Liver (tissue), 9 donors: ENCODE results near the gene ZNF32. TPM values are rescaled to one million over a fixed set of nuclear protein-coding genes. Genes with fewer than 3 reads are reported as not detected.

ENCODE experiments used
- DNase-seq: peaks from one replicate; pipeline ENCODE4 v3.0.0-alpha.2; 2017; ENCODE audit warnings: low spot score
- H3K27ac ChIP-seq, 2 donors: one replicate each; pipeline ENCODE4 v1.7.0; 2013; ENCODE audit warnings: inconsistent platforms in 2 of 2, low read length in 2 of 2, control low read depth in 1 of 2, low read depth in 1 of 2, mild to moderate bottlenecking in 1 of 2
- H3K27me3 ChIP-seq, 4 donors: one replicate each; pipeline versions ENCODE4 v1.6.1 to v1.7.0; 2013; ENCODE audit warnings: low read length in 3 of 4, inconsistent platforms in 1 of 4, mild to moderate bottlenecking in 1 of 4, moderate library complexity in 1 of 4; ENCODE audit not compliant: control insufficient read depth in 4 of 4, insufficient read depth in 4 of 4
- H3K36me3 ChIP-seq, 4 donors: one replicate each; pipeline versions ENCODE4 v1.6.1 to v1.7.0; 2013; ENCODE audit warnings: low read length in 3 of 4, mild to moderate bottlenecking in 3 of 4, low read depth in 1 of 4, moderate library complexity in 1 of 4; ENCODE audit not compliant: control insufficient read depth in 4 of 4, insufficient read depth in 3 of 4
- H3K4me1 ChIP-seq, 4 donors: one replicate each; pipeline versions ENCODE4 v1.6.1 to v1.7.0; 2013; ENCODE audit warnings: low read length in 3 of 4, mild to moderate bottlenecking in 3 of 4, moderate library complexity in 1 of 4; ENCODE audit not compliant: control insufficient read depth in 4 of 4, insufficient read depth in 4 of 4
- H3K4me3 ChIP-seq, 3 donors: one replicate each; pipeline versions ENCODE4 v1.6.1 to v1.7.0; 2013; ENCODE audit warnings: low read length in 3 of 3, control low read depth in 1 of 3, low read depth in 1 of 3, mild to moderate bottlenecking in 1 of 3
- H3K9ac ChIP-seq, 2 donors: one replicate each; pipeline ENCODE4 v1.7.0; 2013; ENCODE audit warnings: low read length in 2 of 2, mild to moderate bottlenecking in 2 of 2, moderate library complexity in 2 of 2, control low read depth in 1 of 2, low read depth in 1 of 2
- H3K9me3 ChIP-seq, 4 donors: one replicate each; pipeline versions ENCODE4 v1.6.1 to v1.7.0; 2013; ENCODE audit warnings: low read length in 3 of 4; ENCODE audit not compliant: control insufficient read depth in 4 of 4
- EGR1 ChIP-seq, 2 donors: IDR thresholded peaks; 2 replicates each; pipeline ENCODE4 v1.6.1; 2016 to 2018; ENCODE audit warnings: antibody characterized with exemption in 2 of 2, low read depth in 2 of 2
- FOXA1 ChIP-seq: IDR thresholded peaks from 2 replicates; pipeline ENCODE4 v1.6.1; 2016; ENCODE audit warnings: antibody characterized with exemption
- FOXA2 ChIP-seq: IDR thresholded peaks from 2 replicates; pipeline ENCODE4 v1.6.1; 2016; ENCODE audit warnings: antibody characterized with exemption
- HNF4A ChIP-seq, 2 donors: conservative IDR thresholded peaks; 2 replicates each; pipeline ENCODE4 v1.6.1; 2016; ENCODE audit warnings: antibody characterized with exemption in 2 of 2, mild to moderate bottlenecking in 2 of 2
- HNF4G ChIP-seq: IDR thresholded peaks from 2 replicates; pipeline ENCODE4 v1.6.1; 2016; ENCODE audit warnings: antibody characterized with exemption
- JUND ChIP-seq, 2 donors: IDR thresholded peaks; 2 replicates each; pipeline ENCODE4 v1.6.1; 2016; ENCODE audit warnings: antibody characterized with exemption in 2 of 2
- NR2F2 ChIP-seq: IDR thresholded peaks from 2 replicates; pipeline ENCODE4 v1.6.1; 2016; ENCODE audit warnings: antibody characterized with exemption
- RAD21 ChIP-seq, 2 donors: IDR thresholded peaks; 2 replicates each; pipeline ENCODE4 v1.6.1; 2016; ENCODE audit warnings: antibody characterized with exemption in 2 of 2, mild to moderate bottlenecking in 2 of 2
- REST ChIP-seq: IDR thresholded peaks from 2 replicates; pipeline ENCODE4 v1.6.1; 2016; ENCODE audit warnings: antibody characterized with exemption, mild to moderate bottlenecking
- RXRA ChIP-seq, 2 donors: IDR thresholded peaks; 2 replicates each; pipeline ENCODE4 v1.6.1; 2017 to 2018; ENCODE audit warnings: antibody characterized with exemption in 2 of 2, mild to moderate bottlenecking in 1 of 2
- SP1 ChIP-seq: IDR thresholded peaks from 2 replicates; pipeline ENCODE4 v1.6.1; 2018; ENCODE audit warnings: antibody characterized with exemption, mild to moderate bottlenecking
- WGBS: extraction: QIAGEN DNeasy Blood & Tissue Kit; methylation state at CpG from one replicate; pipeline ENCODE4 v1.1.7; 2013; 5-methylcytosine and 5-hydroxymethylcytosine counted together
- polyA plus RNA-seq, 2 donors: library from polyadenylated mRNA; stranded (reverse) in 1 of 2; unstranded in 1 of 2; fragments of 200-250 nt in 1 of 2; fragments of >200 nt in 1 of 2; fragmentation: Nextera tagmentation in 1 of 2; extraction: Ambion mirVana in 1 of 2; gene quantifications; one replicate each; pipeline versions ENCODE4 v1.2.1 to v1.2.3, GENCODE V29; 2013 to 2015
- total RNA-seq, 2 donors: library from RNA; depleted of rRNA; stranded (reverse); fragments of >200 nt; gene quantifications; one replicate each; pipeline ENCODE4 v1.2.3, GENCODE V29; 2014
- TF ChIP-seq, protein P1 (sequence below): IDR thresholded peaks from 2 replicates; pipeline ENCODE4 v1.6.1; 2016; ENCODE audit warnings: antibody characterized with exemption
- TF ChIP-seq, protein P2 (sequence below): IDR thresholded peaks from 2 replicates; pipeline ENCODE4 v1.6.1; 2016; ENCODE audit warnings: antibody characterized with exemption
- TF ChIP-seq, protein P3 (sequence below): fragments of 150-350 bp; IDR thresholded peaks from 2 replicates; pipeline ENCODE4 v1.5.1; 2017; ENCODE audit warnings: improper control_type of control experiment, low read depth, low read length; ENCODE audit not compliant: missing input control
- TF ChIP-seq, protein P4 (sequence below): IDR thresholded peaks from 2 replicates; pipeline ENCODE4 v1.6.1; 2016; ENCODE audit warnings: antibody characterized with exemption
- donor health status: healthy.
- donor health status: healthy.
- donor health status: healthy.
- donor health status: healthy.
- donor health status: healthy.

The ZNF32 gene
- total and polyA plus RNA-seq, 4 donors: 6.5 to 19.9 (median 12.5) TPM

DNA sequence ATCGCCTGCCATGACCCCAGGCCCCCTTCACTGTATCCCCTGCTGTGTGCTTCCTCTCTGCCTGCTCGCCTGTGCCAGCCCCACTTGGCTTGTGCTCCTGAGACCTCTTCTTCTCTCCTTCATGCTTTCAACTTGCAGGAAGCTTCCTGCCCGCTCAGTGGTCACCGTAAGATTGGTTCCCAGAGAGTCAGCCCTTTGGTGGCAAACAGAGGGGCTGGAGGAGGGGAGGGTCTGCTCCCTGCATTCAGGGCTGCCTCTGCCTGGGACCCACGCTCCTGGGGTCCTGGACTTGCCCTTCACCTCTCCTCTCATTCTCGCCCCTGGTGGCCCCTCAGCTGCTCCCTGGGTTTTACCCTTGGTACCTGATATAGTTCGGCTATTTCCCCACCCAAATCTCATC, 45.8 kb upstream of the ZNF32 start:
- 87% methylated on average over 7 of the region's 7 CpGs for WGBS
- peaks cover 2 to 10% (median 5%) of the 10 kb centered on the region in 4 donors for H3K4me1 ChIP-seq
- no peak for DNase-seq
- no peak overlapping the region for H3K27ac ChIP-seq
- peaks cover 0 to 5% (median 0%) of the 10 kb centered on the region in 4 donors for H3K27me3 ChIP-seq
- no peaks in the 10 kb centered on the region for H3K9me3 ChIP-seq
- H3K4me3 ChIP-seq: no peak overlapping the region
- no peak overlapping the region for H3K9ac ChIP-seq
- no peak for TF ChIP-seq NR2F2
- no peak for TF ChIP-seq RAD21 (IDR thresholded peaks at IDR 0.05)
- no peak for TF ChIP-seq SP1
- TF ChIP-seq, protein P1, sequence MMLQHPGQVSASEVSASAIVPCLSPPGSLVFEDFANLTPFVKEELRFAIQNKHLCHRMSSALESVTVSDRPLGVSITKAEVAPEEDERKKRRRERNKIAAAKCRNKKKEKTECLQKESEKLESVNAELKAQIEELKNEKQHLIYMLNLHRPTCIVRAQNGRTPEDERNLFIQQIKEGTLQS: no peak
- no peak for TF ChIP-seq HNF4A (conservative IDR thresholded peaks at IDR 0.05)
- TF ChIP-seq RXRA (IDR thresholded peaks at IDR 0.05): no peak
- TF ChIP-seq, protein P2, sequence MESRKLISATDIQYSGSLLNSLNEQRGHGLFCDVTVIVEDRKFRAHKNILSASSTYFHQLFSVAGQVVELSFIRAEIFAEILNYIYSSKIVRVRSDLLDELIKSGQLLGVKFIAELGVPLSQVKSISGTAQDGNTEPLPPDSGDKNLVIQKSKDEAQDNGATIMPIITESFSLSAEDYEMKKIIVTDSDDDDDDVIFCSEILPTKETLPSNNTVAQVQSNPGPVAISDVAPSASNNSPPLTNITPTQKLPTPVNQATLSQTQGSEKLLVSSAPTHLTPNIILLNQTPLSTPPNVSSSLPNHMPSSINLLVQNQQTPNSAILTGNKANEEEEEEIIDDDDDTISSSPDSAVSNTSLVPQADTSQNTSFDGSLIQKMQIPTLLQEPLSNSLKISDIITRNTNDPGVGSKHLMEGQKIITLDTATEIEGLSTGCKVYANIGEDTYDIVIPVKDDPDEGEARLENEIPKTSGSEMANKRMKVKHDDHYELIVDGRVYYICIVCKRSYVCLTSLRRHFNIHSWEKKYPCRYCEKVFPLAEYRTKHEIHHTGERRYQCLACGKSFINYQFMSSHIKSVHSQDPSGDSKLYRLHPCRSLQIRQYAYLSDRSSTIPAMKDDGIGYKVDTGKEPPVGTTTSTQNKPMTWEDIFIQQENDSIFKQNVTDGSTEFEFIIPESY: no peak
- TF ChIP-seq, protein P3, sequence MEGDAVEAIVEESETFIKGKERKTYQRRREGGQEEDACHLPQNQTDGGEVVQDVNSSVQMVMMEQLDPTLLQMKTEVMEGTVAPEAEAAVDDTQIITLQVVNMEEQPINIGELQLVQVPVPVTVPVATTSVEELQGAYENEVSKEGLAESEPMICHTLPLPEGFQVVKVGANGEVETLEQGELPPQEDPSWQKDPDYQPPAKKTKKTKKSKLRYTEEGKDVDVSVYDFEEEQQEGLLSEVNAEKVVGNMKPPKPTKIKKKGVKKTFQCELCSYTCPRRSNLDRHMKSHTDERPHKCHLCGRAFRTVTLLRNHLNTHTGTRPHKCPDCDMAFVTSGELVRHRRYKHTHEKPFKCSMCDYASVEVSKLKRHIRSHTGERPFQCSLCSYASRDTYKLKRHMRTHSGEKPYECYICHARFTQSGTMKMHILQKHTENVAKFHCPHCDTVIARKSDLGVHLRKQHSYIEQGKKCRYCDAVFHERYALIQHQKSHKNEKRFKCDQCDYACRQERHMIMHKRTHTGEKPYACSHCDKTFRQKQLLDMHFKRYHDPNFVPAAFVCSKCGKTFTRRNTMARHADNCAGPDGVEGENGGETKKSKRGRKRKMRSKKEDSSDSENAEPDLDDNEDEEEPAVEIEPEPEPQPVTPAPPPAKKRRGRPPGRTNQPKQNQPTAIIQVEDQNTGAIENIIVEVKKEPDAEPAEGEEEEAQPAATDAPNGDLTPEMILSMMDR: no peak
- H3K36me3 ChIP-seq: no peaks in the 10 kb centered on the region

GRCh38 chr10:43693602-43694001, 44.9 kb upstream of the ZNF32 start:
- WGBS: 68% methylated on average over 3 of the region's 3 CpGs
- Histone ChIP-seq H3K9me3 (no peaks in the 10 kb centered on the region), H3K4me3 (no peak overlapping the region), H3K9ac (no peak overlapping the region), H3K4me1 (peaks cover 2 to 14% (median 7%) of the 10 kb centered on the region in 4 donors), H3K27ac (no peak overlapping the region), H3K36me3 (no peaks in the 10 kb centered on the region), H3K27me3 (peaks cover 0 to 5% (median 0%) of the 10 kb centered on the region in 4 donors)
- TF ChIP-seq RAD21 (IDR thresholded peaks at IDR 0.05) (peak in 1 of 2 donors; percentile 6), JUND (IDR thresholded peaks at IDR 0.05) (no peak), RXRA (IDR thresholded peaks at IDR 0.05) (peak in 1 of 2 donors; percentile 25), NR2F2 (peak; percentile 53)
- no peak for DNase-seq

DNA sequence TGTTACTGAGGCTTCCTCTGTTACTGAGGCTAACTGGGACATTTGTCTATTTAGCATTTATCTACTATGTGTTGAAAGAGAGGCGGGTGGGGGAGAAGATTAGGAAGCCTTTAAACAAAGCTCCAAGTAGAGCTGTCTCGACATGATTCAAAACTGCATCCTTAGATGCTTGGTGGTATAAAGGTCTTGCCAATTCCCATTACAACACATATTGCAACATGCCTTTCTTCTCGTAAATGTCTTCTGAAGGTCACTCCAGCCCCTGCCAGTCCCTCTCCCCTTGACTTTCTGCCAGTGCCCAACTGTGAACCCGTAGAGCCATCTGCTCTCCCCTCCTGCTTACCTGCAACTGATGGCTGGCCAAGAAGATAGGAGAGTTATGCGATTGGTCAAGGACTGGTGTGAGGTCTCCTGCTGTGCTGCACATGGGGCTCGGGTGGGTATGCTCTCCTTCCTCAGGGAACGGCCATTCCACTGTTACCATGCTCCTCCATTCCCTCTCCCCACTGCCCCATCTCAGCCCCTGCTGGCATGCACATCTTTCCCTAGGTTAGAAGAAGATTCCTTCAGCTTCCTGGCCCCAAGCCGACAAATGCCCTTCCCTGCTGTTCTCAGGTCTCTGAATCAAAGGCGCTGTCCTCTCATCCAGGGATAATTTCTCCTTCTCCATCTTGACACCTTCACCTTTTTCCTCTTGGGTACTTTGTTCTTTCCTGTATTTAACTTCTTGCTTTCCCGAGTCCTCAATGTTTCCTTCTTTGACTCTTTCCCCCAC, 43.6 kb upstream of the ZNF32 start:
- no peak overlapping the region for H3K27ac ChIP-seq
- no peaks in the 10 kb centered on the region for H3K36me3 ChIP-seq
- WGBS: 63% methylated on average over 10 of the region's 10 CpGs
- H3K9ac ChIP-seq: no peak overlapping the region
- H3K4me1 ChIP-seq: peaks cover 2 to 14% (median 7%) of the 10 kb centered on the region in 4 donors
- no peak for DNase-seq
- no peak overlapping the region for H3K4me3 ChIP-seq
- H3K27me3 ChIP-seq: peaks cover 0 to 5% (median 0%) of the 10 kb centered on the region in 4 donors
- H3K9me3 ChIP-seq: no peaks in the 10 kb centered on the region
- TF ChIP-seq RXRA (IDR thresholded peaks at IDR 0.05): no peak
- TF ChIP-seq HNF4G: no peak
- TF ChIP-seq, protein P4, sequence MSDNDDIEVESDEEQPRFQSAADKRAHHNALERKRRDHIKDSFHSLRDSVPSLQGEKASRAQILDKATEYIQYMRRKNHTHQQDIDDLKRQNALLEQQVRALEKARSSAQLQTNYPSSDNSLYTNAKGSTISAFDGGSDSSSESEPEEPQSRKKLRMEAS: no peak
- no peak for TF ChIP-seq EGR1 (IDR thresholded peaks at IDR 0.05; ENCODE audit: low read depth in 2 of 2)
- no peak for TF ChIP-seq FOXA2
- TF ChIP-seq REST: no peak
- TF ChIP-seq FOXA1: no peak
- no peak for TF ChIP-seq JUND (IDR thresholded peaks at IDR 0.05)
- no peak for TF ChIP-seq HNF4A (conservative IDR thresholded peaks at IDR 0.05)
- TF ChIP-seq, protein P1: no peak
- TF ChIP-seq SP1: no peak
- TF ChIP-seq NR2F2: no peak
- TF ChIP-seq, protein P2: no peak
- no peak for TF ChIP-seq RAD21 (IDR thresholded peaks at IDR 0.05)
